GM12878 (cell line): ENCODE results near the gene TCF20. TPM values are rescaled to one million over a fixed set of nuclear protein-coding genes. Genes with fewer than 3 reads are reported as not detected.

ENCODE experiments used
- ATAC-seq: fragments of 200-7000 bp; cut with Tn5 transposase; 3 replicates; pipeline ENCODE4 v1.9.1; 2020; ENCODE audit warnings: mild to moderate bottlenecking, moderate library complexity
- BruUV-seq: library from RNA; stranded (reverse); fragments of 400-500 nt; replicated peaks from 2 replicates; lab custom pipeline; 2021; lab: Mats Ljungman, UMichigan
- CTCF ChIA-PET: fragments of 300-600 bp; sonication (Branson Sonifier 250); formaldehyde crosslinking; extraction: SDS; loops from one replicate; lab custom pipeline; 2021; ENCODE audit warnings: inconsistent platforms; lab: Yijun Ruan, JAX
- POLR2A ChIA-PET: fragments of 350-600 bp; formaldehyde crosslinking; extraction: SDS; loops from one replicate; lab custom pipeline; 2021; ENCODE audit warnings: inconsistent platforms; lab: Charles Lee
- RAD21 ChIA-PET: fragments of 300-600 bp; sonication (Branson Sonifier 250); formaldehyde crosslinking; loops from one replicate; lab custom pipeline; 2023; ENCODE audit warnings: antibody characterized with exemption; ENCODE audit not compliant: unreplicated experiment; lab: Charles Lee
- SMC1A ChIA-PET: fragments of 300-600 bp; sonication (Branson Sonifier 250); formaldehyde crosslinking; loops from one replicate; lab custom pipeline; 2023; ENCODE audit not compliant: unreplicated experiment, uncharacterized antibody; lab: Charles Lee
- DNase-seq: peaks from one replicate; pipeline ENCODE4 v3.0.0-alpha.2; 2011; ENCODE audit warnings: low read depth, low spot score
- FAIRE-seq: peaks from 3 replicates; lab custom pipeline; 2011; peaks lifted over from hg19 to GRCh38; lab: Jason Lieb, UNC
- H2AFZ ChIP-seq: 2 replicates; pipeline ENCODE4 v1.6.0; 2011; ENCODE audit warnings: low read depth, low read length, control low read depth; ENCODE audit not compliant: control insufficient read depth
- H3K27ac ChIP-seq: 2 replicates; pipeline ENCODE4 v1.5.1; 2011; ENCODE audit warnings: control low read depth; ENCODE audit not compliant: control insufficient read depth, insufficient read depth
- H3K27me3 ChIP-seq, 2 experiments: replicated peaks in 1 of 2; 2 replicates each; pipeline versions ENCODE4 v1.6.0 to v1.6.1; 2011; ENCODE audit warnings: low read length in 1 of 2; ENCODE audit not compliant: control insufficient read depth in 2 of 2, insufficient read depth in 2 of 2
- H3K36me3 ChIP-seq, 2 experiments: 2 replicates each; pipeline ENCODE4 v1.5.1; 2011; ENCODE audit warnings: low read length in 1 of 2; ENCODE audit not compliant: control insufficient read depth in 2 of 2, insufficient read depth in 2 of 2
- H3K4me1 ChIP-seq: 2 replicates; pipeline ENCODE4 v1.6.1; 2011; ENCODE audit warnings: mild to moderate bottlenecking, low read length, moderate library complexity, mixed read lengths; ENCODE audit not compliant: control insufficient read depth, insufficient read depth
- H3K4me2 ChIP-seq: 2 replicates; pipeline ENCODE4 v1.6.0; 2011; ENCODE audit warnings: control low read depth; ENCODE audit not compliant: control insufficient read depth, insufficient read depth
- H3K4me3 ChIP-seq: fragments of 200-600 bp; sonication (generic); 2 replicates; pipeline ENCODE4 v1.5.1; 2016
- H3K79me2 ChIP-seq: 2 replicates; pipeline ENCODE4 v1.6.0; 2011; ENCODE audit warnings: low read length; ENCODE audit not compliant: control insufficient read depth, insufficient read depth
- H3K9ac ChIP-seq: 2 replicates; pipeline ENCODE4 v1.8.0; 2011; ENCODE audit warnings: low read length, control low read depth, mixed read lengths; ENCODE audit not compliant: control insufficient read depth, insufficient read depth
- H3K9me3 ChIP-seq: replicated peaks from 3 replicates; pipeline ENCODE4 v1.5.1; 2011; ENCODE audit warnings: mild to moderate bottlenecking, low read length; ENCODE audit not compliant: control insufficient read depth, insufficient read depth
- H4K20me1 ChIP-seq: 2 replicates; pipeline ENCODE4 v1.6.0; 2011; ENCODE audit not compliant: control insufficient read depth, insufficient read depth
- FOXM1 ChIP-seq: IDR thresholded peaks from 2 replicates; pipeline ENCODE4 v1.6.1; 2012; ENCODE audit warnings: low read depth, mild to moderate bottlenecking, inconsistent platforms, low read length, moderate library complexity
- GABPA ChIP-seq: IDR thresholded peaks from 2 replicates; pipeline ENCODE4 v1.6.1; 2014; ENCODE audit warnings: antibody characterized with exemption, low read depth, mild to moderate bottlenecking, inconsistent platforms
- GATAD2B ChIP-seq: fragments of 450-650 bp; conservative IDR thresholded peaks from 2 replicates; pipeline ENCODE4 v1.6.1; 2017; ENCODE audit warnings: low read depth, mild to moderate bottlenecking, moderate library complexity
- IRF4 ChIP-seq: IDR thresholded peaks from 2 replicates; pipeline ENCODE4 v1.6.1; 2011; ENCODE audit warnings: low read depth, low read length
- JUND ChIP-seq: IDR thresholded peaks from 2 replicates; pipeline ENCODE4 v1.6.1; 2012; ENCODE audit warnings: low read depth, mild to moderate bottlenecking, low read length, improper control_type of control experiment, moderate library complexity
- LARP7 ChIP-seq: fragments of 450-650 bp; IDR thresholded peaks from 2 replicates; pipeline ENCODE4 v1.6.1; 2017; ENCODE audit warnings: mild to moderate bottlenecking
- MEF2B ChIP-seq: fragments of 450-650 bp; IDR thresholded peaks from 2 replicates; pipeline ENCODE4 v1.6.1; 2018; ENCODE audit warnings: mild to moderate bottlenecking, moderate library complexity; ENCODE audit not compliant: partially characterized antibody, poor library complexity, severe bottlenecking
- NR2C2 ChIP-seq: IDR thresholded peaks from 2 replicates; pipeline ENCODE4 v1.6.1; 2011; ENCODE audit warnings: borderline replicate concordance, low read depth; ENCODE audit not compliant: control insufficient read depth, insufficient read length
- ZNF24 ChIP-seq: fragments of 450-650 bp; IDR thresholded peaks from 2 replicates; pipeline ENCODE4 v1.6.1; 2017; ENCODE audit warnings: antibody characterized with exemption, mild to moderate bottlenecking
- ZNF622 ChIP-seq: fragments of 450-650 bp; IDR thresholded peaks from 2 replicates; pipeline ENCODE4 v1.6.1; 2017; ENCODE audit warnings: mild to moderate bottlenecking, inconsistent platforms
- WGBS: methylation state at CpG from one replicate; pipeline ENCODE4 v1.1.6; 2016; ENCODE audit warnings: low lambda C conversion rate; ENCODE audit not compliant: insufficient replicate concordance, insufficient coverage; ENCODE audit errors: missing lambda C conversion rate; 5-methylcytosine and 5-hydroxymethylcytosine counted together
- in situ Hi-C: fragments of 300-500 bp; cut with MboI; formaldehyde crosslinking; loops from 9 replicates; pipeline ENCODE4 v1.14.3; 2018; ENCODE audit warnings: mixed read lengths
- intact Hi-C: fragments of 100-400 bp; cut with micrococcal nuclease; formaldehyde crosslinking; loops from one replicate; pipeline ENCODE4 v1.14.2; 2022; ENCODE audit not compliant: unreplicated experiment
- polyA plus RNA-seq, 11 experiments: library from polyadenylated mRNA; depleted of rRNA in 4 of 11; unstranded in 6 of 11; stranded (reverse) in 5 of 11; fragments of >200 nt; fragmentation: Nextera tagmentation in 4 of 11; fragmentation: Illumina TruSeq in 1 of 11; extraction: Ambion mirVana in 4 of 11; extraction: Trizol in 1 of 11; gene quantifications; 1 replicate in 1 of 11; 2 replicates in 10 of 11; pipeline versions ENCODE4 v1.2.1 to v1.2.3, GENCODE V29; 2011 to 2016; ENCODE audit warnings: inconsistent platforms in 2 of 11, missing spikeins in 2 of 11, low read depth in 1 of 11
- total RNA-seq, 4 experiments: library from RNA; depleted of rRNA in 3 of 4; stranded (reverse); fragments of >200 nt in 3 of 4; fragmentation: Illumina TruSeq in 1 of 4; extraction: Trizol in 1 of 4; gene quantifications; 2 replicates each; pipeline versions ENCODE4 v1.2.1 to v1.2.3, GENCODE V29; 2013 to 2021
- TF ChIP-seq, protein P1 (sequence below): fragments of 450-650 bp; conservative IDR thresholded peaks from 2 replicates; pipeline ENCODE4 v1.6.1; 2017; ENCODE audit warnings: mild to moderate bottlenecking, moderate library complexity
- TF ChIP-seq, protein P2 (sequence below): fragments of 450-650 bp; IDR thresholded peaks from 2 replicates; pipeline ENCODE4 v1.6.1; 2016; ENCODE audit warnings: mild to moderate bottlenecking

Gene TCF20
- total and polyA plus RNA-seq, 10 of the 15 experiments (the other 5 are each of a cell fraction or from before 2014, with no cell fraction given): 0.64 to 52.9 (median 22.6) TPM

DNA sequence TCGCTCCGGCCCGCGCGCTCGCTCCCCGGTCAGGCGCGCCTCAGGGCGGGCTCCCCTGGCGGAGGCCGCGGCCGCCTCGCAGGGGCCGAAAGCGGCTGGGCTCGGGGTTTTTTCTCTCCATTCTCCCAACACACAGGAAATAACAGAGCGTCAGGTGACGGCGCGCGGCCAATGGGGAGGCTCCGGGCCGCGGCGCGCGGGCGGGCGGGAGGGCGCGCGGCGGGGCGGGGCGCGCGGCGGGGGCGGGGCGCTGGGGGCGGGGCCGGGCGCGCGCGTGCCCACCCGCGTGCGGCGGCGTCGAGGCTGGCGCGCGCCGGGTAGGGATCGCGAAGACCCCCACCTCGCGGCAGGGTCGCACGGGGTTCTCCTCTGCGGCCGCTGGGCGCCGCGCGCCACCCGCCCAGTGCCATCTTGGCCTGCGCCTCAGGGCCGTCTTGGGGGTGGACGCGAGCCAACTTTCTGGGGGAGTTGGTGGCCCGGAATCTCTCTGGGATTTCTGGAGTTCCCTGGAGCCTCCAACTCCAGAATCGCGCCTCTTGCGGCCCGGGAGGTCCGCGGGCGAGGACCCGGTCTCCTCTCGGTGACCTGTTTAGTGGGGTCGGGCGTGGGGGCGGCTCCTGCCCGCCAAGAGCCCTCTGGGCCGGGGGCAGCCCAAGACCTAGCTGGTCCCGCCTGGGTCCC is at the start of gene TCF20 (continued):
- TF ChIP-seq, protein P1, sequence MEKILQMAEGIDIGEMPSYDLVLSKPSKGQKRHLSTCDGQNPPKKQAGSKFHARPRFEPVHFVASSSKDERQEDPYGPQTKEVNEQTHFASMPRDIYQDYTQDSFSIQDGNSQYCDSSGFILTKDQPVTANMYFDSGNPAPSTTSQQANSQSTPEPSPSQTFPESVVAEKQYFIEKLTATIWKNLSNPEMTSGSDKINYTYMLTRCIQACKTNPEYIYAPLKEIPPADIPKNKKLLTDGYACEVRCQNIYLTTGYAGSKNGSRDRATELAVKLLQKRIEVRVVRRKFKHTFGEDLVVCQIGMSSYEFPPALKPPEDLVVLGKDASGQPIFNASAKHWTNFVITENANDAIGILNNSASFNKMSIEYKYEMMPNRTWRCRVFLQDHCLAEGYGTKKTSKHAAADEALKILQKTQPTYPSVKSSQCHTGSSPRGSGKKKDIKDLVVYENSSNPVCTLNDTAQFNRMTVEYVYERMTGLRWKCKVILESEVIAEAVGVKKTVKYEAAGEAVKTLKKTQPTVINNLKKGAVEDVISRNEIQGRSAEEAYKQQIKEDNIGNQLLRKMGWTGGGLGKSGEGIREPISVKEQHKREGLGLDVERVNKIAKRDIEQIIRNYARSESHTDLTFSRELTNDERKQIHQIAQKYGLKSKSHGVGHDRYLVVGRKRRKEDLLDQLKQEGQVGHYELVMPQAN: peak; percentile 52; the same call in 1 of the 2 replicates
- TF ChIP-seq ZNF24 (no peak), FOXM1 (no peak), IRF4 (no peak), GABPA (no peak), GATAD2B (peak; percentile 59; the same call in 1 of the 2 replicates), MEF2B (no peak), NR2C2 (no peak), LARP7 (peak; percentile 71)
- TF ChIP-seq, all 136 proteins: peak for 18

DNA sequence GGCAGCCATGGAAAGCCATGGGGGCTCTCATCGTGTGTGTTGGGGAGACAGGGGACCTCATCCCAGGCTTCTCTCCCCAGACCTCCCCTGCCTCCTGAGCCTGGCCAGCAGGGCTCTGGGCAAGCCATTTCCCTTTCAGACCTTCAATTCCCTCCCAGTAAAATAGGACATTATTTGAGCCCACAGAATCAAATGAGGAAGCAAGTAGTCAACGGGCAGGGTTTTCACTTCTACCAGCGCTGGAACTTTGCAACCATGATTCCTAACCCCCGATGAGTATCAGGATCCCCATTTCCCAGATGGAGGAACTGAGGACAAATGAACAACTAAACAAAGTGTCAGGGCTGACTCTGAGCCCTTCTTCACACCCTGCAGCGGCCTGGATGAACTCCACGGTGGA is 48.9 kb upstream of the TCF20 start:
- RAD21 ChIA-PET: no interaction called here
- Histone ChIP-seq H3K4me3 (no peak overlapping the region), H3K79me2 (no peaks in the 10 kb centered on the region), H3K4me1 (peaks cover 4% of the 10 kb centered on the region), H3K4me2 (no peak overlapping the region), H3K9me3 (no peaks in the 10 kb centered on the region; the same call in 2 of the 3 replicates), H3K27me3 (no peaks in the 10 kb centered on the region), H2AFZ (no peak overlapping the region), H4K20me1 (no peaks in the 10 kb centered on the region), H3K27ac (no peak overlapping the region), H3K9ac (no peak overlapping the region), H3K36me3 (no peaks in the 10 kb centered on the region)
- CTCF ChIA-PET: no interaction called here
- DNase-seq (no peak), ATAC-seq (no peak), FAIRE-seq (no peak)
- POLR2A ChIA-PET: no interaction called here
- in situ Hi-C loops (no loop called here), intact Hi-C loops (no loop called here)
- SMC1A ChIA-PET: interaction anchor here (0.8 to 1.8 kb wide), 2 partner anchors 116 to 162 kb away, joined by 3 to 4 read pairs; no protein-coding TSS in a partner anchor
- TF ChIP-seq ZNF622: no peak
- TF ChIP-seq, protein P2, sequence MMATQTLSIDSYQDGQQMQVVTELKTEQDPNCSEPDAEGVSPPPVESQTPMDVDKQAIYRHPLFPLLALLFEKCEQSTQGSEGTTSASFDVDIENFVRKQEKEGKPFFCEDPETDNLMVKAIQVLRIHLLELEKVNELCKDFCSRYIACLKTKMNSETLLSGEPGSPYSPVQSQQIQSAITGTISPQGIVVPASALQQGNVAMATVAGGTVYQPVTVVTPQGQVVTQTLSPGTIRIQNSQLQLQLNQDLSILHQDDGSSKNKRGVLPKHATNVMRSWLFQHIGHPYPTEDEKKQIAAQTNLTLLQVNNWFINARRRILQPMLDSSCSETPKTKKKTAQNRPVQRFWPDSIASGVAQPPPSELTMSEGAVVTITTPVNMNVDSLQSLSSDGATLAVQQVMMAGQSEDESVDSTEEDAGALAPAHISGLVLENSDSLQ: no peak
- TF ChIP-seq JUND: no peak
- no TSS peak for BruUV-seq
- WGBS: 54% methylated on average over 6 of the region's 6 CpGs
